Articular chondrocyte of knee joint (primary cell): ENCODE data around the gene TIGIT. TPM values are rescaled to one million over a fixed set of nuclear protein-coding genes. Genes with fewer than 3 reads are reported as not detected.

Experiments used
- total RNA-seq: library from RNA; depleted of rRNA; stranded (reverse); fragments of >200 nt; gene quantifications from 2 replicates; pipeline ENCODE4 v1.2.3, GENCODE V29; 2012

The TIGIT gene
- not detected in 2 replicates for total RNA-seq

GRCh38 chr3:114293838-114294535 lies at the start of gene TIGIT:
Gene TIGIT (plus strand): TSS chr3:114294028. CDS start chr3:114294062, 34 bp downstream.

Other genes starting within 250 kb of the TIGIT start
- 5.0 and 5.4 TPM in 2 replicates for gene CCDC191, start 237.5 kb upstream of the TIGIT start, total RNA-seq
- gene QTRT2, start 237.3 kb upstream of the TIGIT start, total RNA-seq: 19.3 and 20.0 TPM in 2 replicates
- gene DRD3, start 115.0 kb upstream of the TIGIT start, total RNA-seq: not detected in 2 replicates
- gene ZNF80, start 56.5 kb upstream of the TIGIT start, total RNA-seq: not detected in 2 replicates